Epidermal melanocyte (primary cell): Measurements from ENCODE around the gene SLC26A1.

Source experiments
- DNase-seq: peaks from one replicate; pipeline ENCODE4 v3.0.0; 2011; ENCODE audit warnings: low spot score; ENCODE audit not compliant: insufficient read length

Gene SLC26A1

GRCh38 chr4:993111-994029, at the start of gene SLC26A1:
Gene SLC26A1, minus strand, starts transcription at chr4:993404. Its CDS starts 1,701 bp downstream, at chr4:991703.
- no peak for DNase-seq

GRCh38 chr4:1042352-1043055, 49.3 kb upstream of the SLC26A1 start:
- DNase-seq: no peak

GRCh38 chr4:1041936-1042330, 48.7 kb upstream of the SLC26A1 start:
- DNase-seq: no peak

GRCh38 chr4:1041147-1041935, 48.1 kb upstream of the SLC26A1 start:
- DNase-seq: no peak

GRCh38 chr4:1040344-1041146, 47.3 kb upstream of the SLC26A1 start:
- no peak for DNase-seq

GRCh38 chr4:1039493-1040343, 46.5 kb upstream of the SLC26A1 start:
- no peak for DNase-seq

GRCh38 chr4:1038948-1039492, 45.8 kb upstream of the SLC26A1 start:
- no peak for DNase-seq

- DNase-seq: no peak
Observed at GRCh38 chr4:1036976-1037810, 44.0 kb upstream of the SLC26A1 start.

- peak; percentile 5 for DNase-seq
Observed at GRCh38 chr4:1036095-1036494, 42.9 kb upstream of the SLC26A1 start.

- DNase-seq: peak; percentile 94
Observed at GRCh38 chr4:1035510-1035909, 42.3 kb upstream of the SLC26A1 start.

GRCh38 chr4:1033840-1034551, 40.8 kb upstream of the SLC26A1 start:
- peak; percentile 20 for DNase-seq

- no peak for DNase-seq
Observed at GRCh38 chr4:1032861-1033260, 39.7 kb upstream of the SLC26A1 start.

- no peak for DNase-seq
Observed at GRCh38 chr4:1031956-1032795, 39.0 kb upstream of the SLC26A1 start.

- no peak for DNase-seq
Observed at GRCh38 chr4:1031346-1031745, 38.1 kb upstream of the SLC26A1 start.

GRCh38 chr4:1030559-1030958, 37.4 kb upstream of the SLC26A1 start:
- no peak for DNase-seq

GRCh38 chr4:1030031-1030430, 36.8 kb upstream of the SLC26A1 start:
- DNase-seq: peak; percentile 13

GRCh38 chr4:1029529-1029928, 36.3 kb upstream of the SLC26A1 start:
- no peak for DNase-seq
